HG03378 (cell line): Measurements from ENCODE around the gene RAVER1.
"Not testable (repeated sequence)": the region's sequence is repeated elsewhere in the genome, so short reads cannot be mapped to it uniquely, and the experiment has no call there.

Source experiments
- ATAC-seq: cut with Tn5 transposase; IDR thresholded peaks from one replicate; pipeline ENCODE4 v1.9.1; 2021; ENCODE audit warnings: mild to moderate bottlenecking, moderate library complexity; ENCODE audit not compliant: unreplicated experiment

Gene RAVER1, protein sequence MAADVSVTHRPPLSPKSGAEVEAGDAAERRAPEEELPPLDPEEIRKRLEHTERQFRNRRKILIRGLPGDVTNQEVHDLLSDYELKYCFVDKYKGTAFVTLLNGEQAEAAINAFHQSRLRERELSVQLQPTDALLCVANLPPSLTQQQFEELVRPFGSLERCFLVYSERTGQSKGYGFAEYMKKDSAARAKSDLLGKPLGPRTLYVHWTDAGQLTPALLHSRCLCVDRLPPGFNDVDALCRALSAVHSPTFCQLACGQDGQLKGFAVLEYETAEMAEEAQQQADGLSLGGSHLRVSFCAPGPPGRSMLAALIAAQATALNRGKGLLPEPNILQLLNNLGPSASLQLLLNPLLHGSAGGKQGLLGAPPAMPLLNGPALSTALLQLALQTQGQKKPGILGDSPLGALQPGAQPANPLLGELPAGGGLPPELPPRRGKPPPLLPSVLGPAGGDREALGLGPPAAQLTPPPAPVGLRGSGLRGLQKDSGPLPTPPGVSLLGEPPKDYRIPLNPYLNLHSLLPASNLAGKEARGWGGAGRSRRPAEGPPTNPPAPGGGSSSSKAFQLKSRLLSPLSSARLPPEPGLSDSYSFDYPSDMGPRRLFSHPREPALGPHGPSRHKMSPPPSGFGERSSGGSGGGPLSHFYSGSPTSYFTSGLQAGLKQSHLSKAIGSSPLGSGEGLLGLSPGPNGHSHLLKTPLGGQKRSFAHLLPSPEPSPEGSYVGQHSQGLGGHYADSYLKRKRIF

GRCh38 chr19:10332965-10333757 lies at the start of gene RAVER1:
RAVER1 (minus strand) TSS chr19:10333529; CDS start chr19:10333507, 22 bp downstream.
- peak; percentile 68 for ATAC-seq

DNA sequence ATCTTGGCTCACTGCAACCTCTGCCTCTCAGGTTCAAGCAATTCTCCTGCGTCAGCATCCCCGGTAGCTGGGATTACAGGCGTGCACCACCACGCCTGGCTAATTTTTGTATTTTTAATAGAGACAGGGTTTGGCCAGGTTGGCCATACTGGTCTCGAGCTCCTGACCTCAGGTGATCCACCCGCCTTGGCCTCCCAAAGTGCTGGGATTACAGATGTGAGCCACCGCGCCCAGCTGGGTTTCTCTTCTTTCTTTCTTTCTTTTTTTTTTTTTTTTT lies 49.8 kb upstream of the RAVER1 start:
- ATAC-seq: not testable (repeated sequence)

GRCh38 chr19:10380313-10381102 lies 47.2 kb upstream of the RAVER1 start, which contains the start of gene TYK2:
TYK2 (minus strand) TSS chr19:10380572; CDS start chr19:10378406, 2,166 bp downstream.
- peak; percentile 80 for ATAC-seq

- ATAC-seq: no peak
Measured at GRCh38 chr19:10379880-10380312, 46.6 kb upstream of the RAVER1 start.

DNA sequence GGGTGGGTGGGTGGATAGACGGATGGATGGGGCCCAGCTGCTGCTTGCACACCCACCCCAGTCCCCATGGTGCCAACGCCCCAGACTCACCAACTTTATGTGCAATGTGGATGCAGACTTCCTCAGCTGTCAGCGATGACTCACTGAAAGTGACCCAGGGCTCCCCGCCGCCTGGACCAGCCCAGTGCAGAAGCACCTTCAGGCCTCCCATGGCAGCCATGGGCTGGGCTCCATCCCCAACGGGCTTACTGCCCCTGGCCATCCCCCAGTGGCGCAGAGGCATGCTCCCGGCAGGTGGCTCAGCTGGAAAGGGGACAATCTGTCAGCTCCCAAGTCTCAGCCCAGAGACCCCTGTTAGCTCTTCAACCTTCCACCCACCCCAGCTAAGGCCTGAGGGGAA lies 44.8 kb upstream of the RAVER1 start:
- no peak for ATAC-seq

DNA sequence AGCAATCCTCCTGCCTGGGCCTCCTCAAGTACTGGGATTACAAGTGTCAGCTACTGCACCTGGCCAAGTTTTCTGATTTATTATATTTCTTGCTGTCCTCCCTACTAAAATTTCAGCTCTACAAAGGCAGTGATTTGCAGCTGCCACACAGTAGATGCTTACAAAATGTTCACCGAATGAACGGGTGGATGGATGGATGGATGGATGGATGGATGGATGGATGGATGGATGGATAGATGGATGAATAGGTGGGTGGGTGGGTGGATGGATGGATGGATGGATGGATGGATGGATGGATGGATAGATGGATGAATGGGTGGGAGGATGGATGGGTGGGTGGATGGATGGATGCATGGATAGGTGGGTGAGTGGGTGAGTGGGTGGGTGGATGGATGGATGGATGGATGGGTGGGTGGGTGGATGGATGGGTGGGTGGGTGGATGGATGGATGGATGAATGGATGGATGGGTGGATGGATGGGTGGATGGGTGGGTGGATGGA lies 43.9 kb upstream of the RAVER1 start:
- ATAC-seq: not testable (repeated sequence)

GRCh38 chr19:10374931-10375330 lies 41.6 kb upstream of the RAVER1 start:
- no peak for ATAC-seq

DNA sequence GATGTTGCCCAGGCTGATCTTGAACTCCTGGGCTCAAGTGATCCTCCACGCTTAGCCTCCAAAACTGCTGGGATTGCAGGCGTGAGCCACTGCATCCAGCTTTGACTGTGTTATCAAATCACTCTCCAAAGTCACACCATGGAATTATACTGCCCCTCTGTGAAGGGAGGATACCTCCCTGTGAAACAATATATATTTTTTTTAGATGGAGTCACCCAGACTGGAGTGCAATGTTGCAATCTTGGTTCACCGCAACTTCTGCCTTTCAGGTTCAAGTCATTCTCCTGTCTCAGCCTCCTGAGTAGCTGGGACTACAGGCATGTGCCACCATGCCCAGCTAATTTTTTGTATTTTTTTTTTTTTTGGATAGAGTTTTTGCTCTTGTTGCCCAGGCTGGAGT lies 39.4 kb upstream of the RAVER1 start:
- no peak for ATAC-seq

DNA sequence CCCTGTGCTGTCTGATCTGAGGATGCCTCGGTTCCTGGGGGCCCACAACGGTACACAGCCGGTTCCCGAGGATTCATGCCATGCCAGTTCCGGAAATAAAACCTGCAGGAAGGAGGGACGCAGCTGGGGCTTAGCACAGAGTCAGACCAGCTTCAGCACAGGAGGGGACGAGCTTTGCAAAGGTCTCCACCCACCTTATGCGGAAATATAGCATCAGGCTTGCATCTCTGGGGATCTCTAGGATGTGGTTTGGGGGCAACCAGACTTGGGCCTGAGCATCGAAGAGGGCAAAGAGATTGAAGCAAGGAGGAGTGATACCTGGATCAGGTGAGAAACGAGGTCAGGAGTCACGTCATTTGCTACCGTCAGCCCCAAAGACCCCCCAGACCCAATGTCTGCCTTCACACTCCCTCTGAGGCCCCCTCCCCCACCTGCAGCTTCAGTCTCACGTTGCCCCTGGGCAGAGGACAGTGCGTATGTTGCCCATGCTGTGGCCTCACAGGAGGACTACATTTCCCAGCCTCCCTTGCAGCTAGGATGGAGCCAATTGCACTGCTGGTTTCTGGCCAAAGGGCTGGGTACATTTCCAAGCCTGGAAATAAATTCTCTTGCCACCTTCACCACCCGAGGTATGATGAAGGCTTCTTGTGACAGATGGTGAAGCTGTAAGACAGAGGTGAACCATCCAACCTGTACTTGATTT lies 34.9 kb upstream of the RAVER1 start:
- ATAC-seq: no peak

- ATAC-seq: not testable (repeated sequence)
Measured at GRCh38 chr19:10366950-10367512, 33.7 kb upstream of the RAVER1 start.

GRCh38 chr19:10365518-10365917 lies 32.2 kb upstream of the RAVER1 start:
- ATAC-seq: no peak

GRCh38 chr19:10364644-10365043 lies 31.3 kb upstream of the RAVER1 start:
- no peak for ATAC-seq

DNA sequence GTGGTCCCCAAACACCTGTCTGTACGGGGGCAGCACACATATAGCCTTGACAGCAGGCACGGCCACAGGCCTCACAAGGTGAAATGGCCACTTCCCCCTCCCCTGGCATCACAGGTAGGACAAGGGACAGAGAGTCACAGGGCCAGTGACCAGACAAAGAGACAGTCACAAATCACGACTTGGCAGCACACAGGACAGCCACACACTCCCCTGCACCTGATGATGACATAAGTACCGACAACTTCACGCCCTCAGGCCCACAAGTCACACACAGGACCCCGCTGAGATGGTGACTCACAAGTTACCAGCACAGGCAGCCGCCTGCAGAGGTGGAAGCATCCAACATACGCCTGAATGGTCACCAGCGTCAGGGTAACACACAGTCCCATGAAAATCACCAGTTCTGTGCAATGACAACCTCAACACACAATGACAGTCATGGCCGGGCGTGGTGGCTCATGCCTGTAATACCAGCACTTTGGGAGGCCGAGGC lies 30.5 kb upstream of the RAVER1 start:
- ATAC-seq: no peak

DNA sequence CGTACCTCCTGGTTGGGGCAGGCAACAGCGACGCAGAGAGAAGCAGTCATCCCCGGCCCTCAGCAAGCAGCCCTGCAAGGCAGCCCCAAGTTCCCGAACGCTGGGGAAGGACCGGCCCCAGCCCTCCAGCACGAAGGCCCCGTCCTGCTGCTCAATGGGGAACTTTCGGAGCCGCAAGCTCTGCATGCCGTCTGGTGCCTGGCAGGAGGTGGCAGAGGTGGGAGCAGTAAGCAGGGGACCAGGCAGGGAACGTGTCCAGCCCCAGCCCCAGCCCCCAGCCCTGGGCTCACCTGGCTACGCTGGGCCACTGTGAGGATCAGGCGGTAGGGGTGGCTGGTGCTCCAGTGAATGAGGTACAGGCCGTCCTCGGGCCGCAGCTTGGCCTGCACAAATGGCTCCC lies 28.9 kb upstream of the RAVER1 start:
- no peak for ATAC-seq

- ATAC-seq: no peak
Measured at GRCh38 chr19:10361569-10362011, 28.3 kb upstream of the RAVER1 start.

GRCh38 chr19:10356431-10356830 lies 23.1 kb upstream of the RAVER1 start:
- ATAC-seq: no peak

GRCh38 chr19:10353793-10354391 lies 20.6 kb upstream of the RAVER1 start:
- no peak for ATAC-seq

DNA sequence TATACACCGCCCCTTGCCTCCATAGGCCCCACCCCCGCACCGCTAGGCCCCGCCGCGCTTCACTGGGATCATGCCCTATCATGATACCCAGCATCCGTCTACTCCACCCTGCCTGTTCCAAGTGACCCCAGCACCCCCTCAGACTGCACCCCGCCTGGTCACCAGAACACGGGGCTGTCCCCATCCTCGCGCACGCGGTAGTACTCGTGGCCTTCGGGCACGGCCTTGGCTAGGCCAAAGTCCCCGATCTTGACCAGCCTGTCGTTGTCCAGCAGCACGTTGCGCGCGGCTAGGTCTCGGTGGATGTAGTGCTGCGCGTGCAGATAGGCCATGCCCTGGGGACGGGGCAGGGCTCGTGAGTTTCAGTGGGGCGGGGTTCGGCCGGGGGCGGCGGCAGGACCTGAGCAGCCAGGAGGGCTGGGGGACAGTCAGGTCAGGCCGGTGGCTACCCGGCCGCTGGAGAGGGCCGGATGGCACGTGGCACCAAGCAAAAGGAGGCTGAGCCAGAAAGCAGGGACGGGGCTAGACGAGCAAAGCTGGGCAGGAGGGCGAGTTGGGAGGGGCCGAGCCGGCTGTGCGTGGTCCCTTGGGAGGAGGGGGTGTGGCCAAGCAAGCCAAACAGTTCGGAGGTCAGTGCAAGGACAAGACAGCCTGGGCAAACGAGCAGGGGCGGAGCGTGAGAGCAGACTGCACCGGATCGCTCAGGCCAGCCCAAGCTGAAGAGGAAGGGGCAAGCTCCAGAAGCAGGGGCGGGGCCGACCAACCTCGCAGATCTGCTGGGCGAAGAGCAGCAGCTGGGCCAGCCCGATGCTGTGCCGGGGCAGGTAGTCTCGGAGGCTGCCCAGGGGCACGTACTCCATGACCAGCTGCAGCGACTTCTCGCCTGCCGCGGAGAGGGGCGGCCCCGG lies 19.7 kb upstream of the RAVER1 start:
- ATAC-seq: no peak
